H1 (cell line): ENCODE data around the gene SCMH1. TPM values are rescaled to one million over a fixed set of nuclear protein-coding genes. Genes with fewer than 3 reads are reported as not detected.

Experiments
- CTCF ChIA-PET: fragments of 300-600 bp; sonication (Branson Sonifier 250); formaldehyde crosslinking; loops from one replicate; lab custom pipeline; 2021; ENCODE audit not compliant: partially characterized antibody; lab: Charles Lee
- POLR2A ChIA-PET: fragments of 300-600 bp; sonication (Branson Sonifier 250); formaldehyde crosslinking; loops from one replicate; lab custom pipeline; 2021; ENCODE audit warnings: inconsistent platforms; ENCODE audit not compliant: partially characterized antibody; lab: Charles Lee
- DNase-seq, 2 experiments: peaks; one replicate each; pipeline versions ENCODE4 v3.0.0 to v3.0.0-alpha.2; 2010 to 2022; ENCODE audit warnings: low spot score in 2 of 2, low read depth in 1 of 2, mixed read lengths in 1 of 2
- FAIRE-seq: peaks from 2 replicates; lab custom pipeline; 2011; peaks lifted over from hg19 to GRCh38; lab: Jason Lieb, UNC
- H2AFZ ChIP-seq: 2 replicates; pipeline ENCODE4 v1.8.1; 2012; ENCODE audit warnings: low read length, inconsistent platforms
- H2AK5ac ChIP-seq: 2 replicates; pipeline ENCODE4 v1.6.1; 2013; ENCODE audit warnings: low read depth, low read length
- H2BK120ac ChIP-seq: replicated peaks from 2 replicates; pipeline ENCODE3; 2013; ENCODE audit warnings: low read depth, low read length, inconsistent platforms
- H2BK12ac ChIP-seq: 2 replicates; pipeline ENCODE4 v1.6.1; 2013; ENCODE audit warnings: low read depth, low read length
- H2BK15ac ChIP-seq: 2 replicates; pipeline ENCODE4 v1.6.1; 2013; ENCODE audit warnings: low read length
- H2BK20ac ChIP-seq: 2 replicates; pipeline ENCODE4 v1.6.1; 2013; ENCODE audit warnings: low read length
- H2BK5ac ChIP-seq: 2 replicates; pipeline ENCODE4 v1.6.1; 2013; ENCODE audit warnings: low read depth, low read length
- H3K14ac ChIP-seq: 2 replicates; pipeline ENCODE4 v1.6.1; 2013; ENCODE audit warnings: inconsistent platforms; ENCODE audit not compliant: insufficient read length
- H3K18ac ChIP-seq: 2 replicates; pipeline ENCODE4 v1.6.1; 2013; ENCODE audit warnings: low read length; ENCODE audit errors: extremely low read depth
- H3K23ac ChIP-seq: 2 replicates; pipeline ENCODE4 v1.6.1; 2013; ENCODE audit warnings: inconsistent platforms; ENCODE audit not compliant: insufficient read length
- H3K23me2 ChIP-seq: 2 replicates; pipeline ENCODE4 v1.6.1; 2013; ENCODE audit warnings: low read depth, low read length
- H3K27ac ChIP-seq: 2 replicates; pipeline ENCODE4 v1.6.1; 2011; ENCODE audit warnings: low read depth, low read length, inconsistent platforms
- H3K27me3 ChIP-seq, 4 experiments: replicated peaks in 1 of 4; 1 replicate in 1 of 4; 2 replicates in 3 of 4; pipeline versions ENCODE4 v1.6.1 to v1.8.1; 2011 to 2013; ENCODE audit warnings: low read length in 3 of 4, mild to moderate bottlenecking in 3 of 4, inconsistent platforms in 2 of 4, mixed read lengths in 2 of 4, moderate library complexity in 1 of 4; ENCODE audit not compliant: control insufficient read depth in 3 of 4, insufficient read depth in 3 of 4; ENCODE audit errors: extremely low read depth in 1 of 4
- H3K36me3 ChIP-seq, 4 experiments: 2 replicates each; pipeline versions ENCODE4 v1.6.1 to v1.8.1; 2011 to 2013; ENCODE audit warnings: mild to moderate bottlenecking in 4 of 4, low read length in 3 of 4, moderate library complexity in 2 of 4, control low read depth in 1 of 4, inconsistent platforms in 1 of 4; ENCODE audit not compliant: insufficient read depth in 4 of 4, control insufficient read depth in 2 of 4
- H3K4ac ChIP-seq: replicated peaks from 2 replicates; pipeline ENCODE3; 2013; ENCODE audit warnings: low read length, low read depth, mixed read lengths, inconsistent platforms; ENCODE audit not compliant: insufficient read length
- H3K4me1 ChIP-seq, 4 experiments: replicated peaks in 1 of 4; 1 replicate in 1 of 4; 2 replicates in 3 of 4; pipeline versions ENCODE4 v1.6.1 to v1.8.1; 2011 to 2013; ENCODE audit warnings: low read length in 3 of 4, inconsistent platforms in 2 of 4, mixed read lengths in 1 of 4; ENCODE audit not compliant: insufficient read depth in 4 of 4, control insufficient read depth in 3 of 4
- H3K4me2 ChIP-seq, 2 experiments: 2 replicates each; pipeline versions ENCODE4 v1.6.1 to v1.8.1; 2011 to 2013; ENCODE audit warnings: low read depth in 2 of 2, low read length in 2 of 2, control low read depth in 1 of 2, inconsistent platforms in 1 of 2, mild to moderate bottlenecking in 1 of 2; ENCODE audit not compliant: insufficient read depth in 1 of 2
- H3K4me3 ChIP-seq, 4 experiments: fragments of 200-600, 300-600 bp in 1 of 4; sonication (generic), shearing (Covaris generic), sonication (Bioruptor Twin) in 1 of 4; 2 replicates each; pipeline versions ENCODE4 v1.5.1 to v1.8.1; 2011 to 2016; ENCODE audit warnings: low read length in 4 of 4, low read depth in 3 of 4, control low read depth in 2 of 4, inconsistent platforms in 2 of 4, mild to moderate bottlenecking in 2 of 4, mixed read lengths in 1 of 4, moderate library complexity in 1 of 4; ENCODE audit not compliant: insufficient read depth in 2 of 4; ENCODE audit errors: extremely low read depth in 1 of 4
- H3K56ac ChIP-seq: replicated peaks from 2 replicates; pipeline ENCODE3; 2013; ENCODE audit warnings: low read depth, mild to moderate bottlenecking, mixed read lengths, low read length, inconsistent platforms; ENCODE audit not compliant: insufficient read length
- H3K79me1 ChIP-seq: 2 replicates; pipeline ENCODE4 v1.6.1; 2013; ENCODE audit warnings: low read depth, low read length, control low read depth
- H3K79me2 ChIP-seq, 2 experiments: 2 replicates each; pipeline versions ENCODE4 v1.6.1 to v1.8.1; 2012 to 2013; ENCODE audit warnings: low read length in 2 of 2, mild to moderate bottlenecking in 2 of 2, inconsistent platforms in 1 of 2; ENCODE audit not compliant: insufficient read depth in 2 of 2, control insufficient read depth in 1 of 2
- H3K9ac ChIP-seq, 4 experiments: replicated peaks in 1 of 4; 1 replicate in 1 of 4; 2 replicates in 3 of 4; pipeline versions ENCODE4 v1.6.1 to v1.8.1; 2011 to 2013; ENCODE audit warnings: low read depth in 3 of 4, low read length in 3 of 4, control low read depth in 2 of 4, mild to moderate bottlenecking in 2 of 4, moderate library complexity in 2 of 4, inconsistent platforms in 1 of 4; ENCODE audit errors: extremely low read depth in 1 of 4
- H3K9me3 ChIP-seq, 2 experiments: 2 replicates each; pipeline versions ENCODE4 v1.6.1 to v1.8.1; 2012 to 2013; ENCODE audit warnings: mild to moderate bottlenecking in 2 of 2, moderate library complexity in 2 of 2, control low read depth in 1 of 2, inconsistent platforms in 1 of 2, low read depth in 1 of 2, low read length in 1 of 2, mixed read lengths in 1 of 2; ENCODE audit not compliant: insufficient read depth in 2 of 2
- H4K20me1 ChIP-seq, 2 experiments: replicated peaks in 1 of 2; 2 replicates each; pipeline versions ENCODE3 to v1.8.1; 2011 to 2013; ENCODE audit warnings: inconsistent platforms in 2 of 2, low read length in 2 of 2, mild to moderate bottlenecking in 1 of 2; ENCODE audit not compliant: insufficient read depth in 2 of 2, control insufficient read depth in 1 of 2
- H4K5ac ChIP-seq: 2 replicates; pipeline ENCODE4 v1.6.1; 2013; ENCODE audit warnings: low read length, low read depth, mixed read lengths, inconsistent platforms; ENCODE audit not compliant: insufficient read length
- H4K8ac ChIP-seq: 2 replicates; pipeline ENCODE4 v1.8.0; 2013; ENCODE audit warnings: mild to moderate bottlenecking, moderate library complexity, low read length, inconsistent platforms; ENCODE audit not compliant: insufficient read depth; ENCODE audit errors: extremely low read depth
- H4K91ac ChIP-seq: replicated peaks from 2 replicates; pipeline ENCODE3; 2013; ENCODE audit warnings: low read length, mixed read lengths, inconsistent platforms; ENCODE audit not compliant: insufficient read length
- CBX8 ChIP-seq: fragments of 300-800, 300-1000 bp; sonication (generic); IDR thresholded peaks from 2 replicates; pipeline ENCODE4 v1.7.1; 2016; ENCODE audit warnings: low read depth, low read length, borderline replicate concordance
- E2F6 ChIP-seq: IDR thresholded peaks from 2 replicates; pipeline ENCODE4 v1.6.1; 2012; ENCODE audit warnings: inconsistent platforms
- EGR1 ChIP-seq: IDR thresholded peaks from 2 replicates; pipeline ENCODE4 v1.6.1; 2011; ENCODE audit warnings: low read depth, low read length, borderline replicate concordance
- EP300 ChIP-seq, 2 experiments: IDR thresholded peaks; 1 replicate in 1 of 2; 2 replicates in 1 of 2; pipeline ENCODE4 v1.6.1; 2011 to 2012; ENCODE audit warnings: low read depth in 2 of 2, low read length in 2 of 2, mild to moderate bottlenecking in 2 of 2, borderline replicate concordance in 1 of 2, inconsistent platforms in 1 of 2, moderate library complexity in 1 of 2
- FOSL1 ChIP-seq: IDR thresholded peaks from 2 replicates; pipeline ENCODE4 v1.6.1; 2011; ENCODE audit warnings: mild to moderate bottlenecking, low read depth, low read length, moderate library complexity; ENCODE audit not compliant: insufficient read depth
- JUND ChIP-seq: IDR thresholded peaks from 2 replicates; pipeline ENCODE4 v1.6.1; 2011; ENCODE audit warnings: mild to moderate bottlenecking, improper control_type of control experiment, low read length
- POLR2AphosphoS5 ChIP-seq: IDR thresholded peaks from 2 replicates; pipeline ENCODE4 v1.6.1; 2011; ENCODE audit warnings: low read depth, low read length
- SUZ12 ChIP-seq: fragments of 200-600 bp; sonication (generic); IDR thresholded peaks from 2 replicates; pipeline ENCODE4 v1.6.1; 2012; ENCODE audit warnings: mild to moderate bottlenecking, inconsistent platforms, low read length, moderate library complexity, mixed read lengths
- TAF1 ChIP-seq: IDR thresholded peaks from 2 replicates; pipeline ENCODE4 v1.6.1; 2011; ENCODE audit warnings: mild to moderate bottlenecking, low read depth, low read length
- TAF7 ChIP-seq: optimal IDR thresholded peaks from 2 replicates; pipeline ENCODE3; 2011; ENCODE audit warnings: low read depth, mild to moderate bottlenecking, inconsistent platforms, low read length, moderate library complexity, borderline replicate concordance
- TBP ChIP-seq: IDR thresholded peaks from 2 replicates; pipeline ENCODE4 v1.6.1; 2011; ENCODE audit warnings: low read depth, low read length, improper control_type of control experiment
- YY1 ChIP-seq: IDR thresholded peaks from 2 replicates; pipeline ENCODE4 v1.6.1; 2011; ENCODE audit warnings: low read depth, mild to moderate bottlenecking, low read length
- WGBS, 2 experiments: shearing (Covaris generic) in 1 of 2; methylation state at CpG; one replicate each; pipeline versions ENCODE4 v1.1.6 to v1.1.7; 2013 to 2015; ENCODE audit warnings: low lambda C conversion rate in 2 of 2, mixed read lengths in 2 of 2, inconsistent platforms in 1 of 2, low coverage in 1 of 2, missing lambda C conversion rate in 1 of 2; ENCODE audit not compliant: insufficient replicate concordance in 2 of 2, insufficient coverage in 1 of 2, insufficient read length in 1 of 2; ENCODE audit errors: extremely low coverage in 1 of 2, missing lambda C conversion rate in 1 of 2; 5-methylcytosine and 5-hydroxymethylcytosine counted together
- polyA plus RNA-seq, 7 experiments: library from polyadenylated mRNA; depleted of rRNA in 3 of 7; stranded (reverse) in 5 of 7; unstranded in 2 of 7; fragments of >200 nt in 5 of 7; fragments of 200-250 nt in 2 of 7; gene quantifications; 1 replicate in 5 of 7; 2 replicates in 1 of 7; 4 replicates in 1 of 7; pipeline versions ENCODE4 v1.2.1 to v1.2.3, GENCODE V29; 2011 to 2013; ENCODE audit warnings: missing spikeins in 2 of 7, mixed read lengths in 2 of 7
- total RNA-seq: library from RNA; stranded (reverse); fragmentation: NEBNext Ultra II Directional; extraction: Animal tissue kit (Norgen Biotek cat#: 25700); gene quantifications from 2 replicates; pipeline ENCODE4 v1.2.1, GENCODE V29; 2021

SCMH1 gene
- total and polyA plus RNA-seq, 2 of the 8 experiments (the other 6 are each of a cell fraction or from before 2014, with no cell fraction given) = 16.6 to 30.7 TPM

- no peak overlapping the region for H3K4ac ChIP-seq
- no peak overlapping the region for H3K14ac ChIP-seq
- peaks cover 2 to 10% (median 5%) of the 10 kb centered on the region in 4 experiments; a peak in 5 of 8 replicates for H3K36me3 ChIP-seq
- no peaks in the 10 kb centered on the region; a peak in 3 of 7 replicates for H3K4me1 ChIP-seq
- ChIA-PET POLR2A (interaction anchor here (0.6 to 1.9 kb wide), 6 partner anchors 8 to 18 kb away, joined by 3 to 7 read pairs (median 4); partner anchors contain the start of gene SLFNL1), CTCF (no interaction called here)
- no peak overlapping the region for H3K27ac ChIP-seq
- H3K79me1 ChIP-seq = no peaks in the 10 kb centered on the region
- no peak overlapping the region for H2BK15ac ChIP-seq
- DNase-seq = no peak
- no peak overlapping the region for H3K4me3 ChIP-seq
- H2AK5ac ChIP-seq = no peak overlapping the region
- H3K18ac ChIP-seq = no peak overlapping the region
- H3K27me3 ChIP-seq = peaks cover 0 to 3% (median under 1%) of the 10 kb centered on the region in 4 experiments; a peak in 1 of 7 replicates
- H2BK12ac ChIP-seq = no peak overlapping the region
- no peak overlapping the region for H2BK5ac ChIP-seq
- no peak for TF ChIP-seq CBX8
- no peak for TF ChIP-seq SUZ12
- TF ChIP-seq EP300 (IDR thresholded peaks at IDR 0.05; ENCODE audit: borderline replicate concordance in 1 of 2, low read depth in 2 of 2, low read length in 2 of 2) = no peak
- TF ChIP-seq EGR1 = no peak
- TF ChIP-seq JUND = no peak
- no peak for TF ChIP-seq TAF1
- TF ChIP-seq YY1 = no peak
- TF ChIP-seq TBP = no peak
- no peak for TF ChIP-seq E2F6
- TF ChIP-seq TAF7 = no peak
- TF ChIP-seq POLR2AphosphoS5 = no peak
- TF ChIP-seq FOSL1 = no peak
- H4K20me1 ChIP-seq = peaks cover 0 to 3% of the 10 kb centered on the region in 2 experiments
- H3K79me2 ChIP-seq = no peaks in the 10 kb centered on the region
- H4K8ac ChIP-seq = no peak overlapping the region
- H3K9ac ChIP-seq = no peak overlapping the region
- H3K56ac ChIP-seq = no peak overlapping the region
- H2BK120ac ChIP-seq = no peak overlapping the region
- no peak overlapping the region for H4K91ac ChIP-seq
- no peaks in the 10 kb centered on the region for H3K9me3 ChIP-seq
- H4K5ac ChIP-seq = no peak overlapping the region
- 92% methylated on average over 8 of the region's 8 CpGs; no CpG with 5 or more reads in 1 of the 2 experiments for WGBS, 2 experiments
- H2AFZ ChIP-seq = no peak overlapping the region
- H3K23me2 ChIP-seq = no peaks in the 10 kb centered on the region
- no peak overlapping the region for H3K4me2 ChIP-seq
- H2BK20ac ChIP-seq = no peak overlapping the region
- no peak overlapping the region for H3K23ac ChIP-seq
- no peak for FAIRE-seq
These were observed 211.1 kb downstream of the SCMH1 start for GRCh38 chr1:41030872-41031616.
